K562 (cell line): Measurements from ENCODE around the gene GDF9. TPM values are rescaled to one million over a fixed set of nuclear protein-coding genes. Genes with fewer than 3 reads are reported as not detected.

Experiments
- ATAC-seq: fragments of 200-7000 bp; cut with Tn5 transposase; 3 replicates; pipeline ENCODE4 v1.9.1; 2020; ENCODE audit warnings: moderate library complexity
- Bru-seq: library from RNA; stranded (reverse); fragments of 400-500 nt; gene quantifications from one replicate; lab custom pipeline; 2021; lab: Mats Ljungman, UMichigan
- BruChase-seq, 2 experiments: library from RNA; stranded (reverse); fragments of 400-500 nt; gene quantifications; one replicate each; lab custom pipeline; 2021; lab: Mats Ljungman, UMichigan
- BruUV-seq: library from RNA; stranded (reverse); fragments of 400-500 nt; replicated peaks from 2 replicates; lab custom pipeline; 2021; lab: Mats Ljungman, UMichigan
- CTCF ChIA-PET: fragments of 300-600 bp; formaldehyde crosslinking; extraction: SDS; loops from one replicate; lab custom pipeline; 2021; ENCODE audit warnings: low intra/inter-chr PET ratio; lab: Yijun Ruan, JAX
- POLR2A ChIA-PET: fragments of 300-600, 350-650 bp; sonication (Branson Sonifier 250); formaldehyde crosslinking; extraction: SDS; loops from one replicate; lab custom pipeline; 2021; ENCODE audit warnings: antibody characterized with exemption, inconsistent platforms; lab: Yijun Ruan, JAX
- DNase-seq, 4 experiments: peaks; one replicate each; pipeline versions ENCODE4 v3.0.0 to v3.0.0-alpha.2; 2011 to 2018; ENCODE audit warnings: low spot score in 3 of 4, mixed read lengths in 3 of 4; ENCODE audit errors: extremely low read depth in 1 of 4
- FAIRE-seq: peaks from 2 replicates; lab custom pipeline; 2011; peaks lifted over from hg19 to GRCh38; lab: Jason Lieb, UNC
- H2AFZ ChIP-seq: 2 replicates; pipeline ENCODE4 v1.6.0; 2011; ENCODE audit warnings: low read depth, low read length, control low read depth, inconsistent platforms
- H3K27ac ChIP-seq: fragments of 200-600 bp; 3 replicates; pipeline ENCODE4 v1.8.0; 2011; ENCODE audit warnings: low read depth, mild to moderate bottlenecking, control low read depth, inconsistent platforms, low read length, moderate library complexity, mixed read lengths; ENCODE audit errors: extremely low read depth
- H3K27me3 ChIP-seq, 2 experiments: fragments of 300-600 bp in 1 of 2; 2 replicates in 1 of 2; 3 replicates in 1 of 2; pipeline versions ENCODE4 v1.6.0 to v1.8.0; 2011; ENCODE audit warnings: inconsistent platforms in 2 of 2, low read length in 2 of 2, mild to moderate bottlenecking in 1 of 2, mixed read lengths in 1 of 2, moderate library complexity in 1 of 2; ENCODE audit not compliant: control insufficient read depth in 2 of 2, insufficient read depth in 2 of 2
- H3K36me3 ChIP-seq: fragments of 300-600 bp; 3 replicates; pipeline ENCODE4 v1.8.0; 2011; ENCODE audit warnings: mild to moderate bottlenecking, low read length, inconsistent platforms; ENCODE audit not compliant: control insufficient read depth, insufficient read depth
- H3K4me1 ChIP-seq, 2 experiments: fragments of 200-600 bp in 1 of 2; replicated peaks in 1 of 2; 2 replicates in 1 of 2; 3 replicates in 1 of 2; pipeline versions ENCODE4 v1.5.1 to v1.8.0; 2011; ENCODE audit warnings: inconsistent platforms in 2 of 2, low read length in 2 of 2, mild to moderate bottlenecking in 1 of 2, mixed read lengths in 1 of 2, moderate library complexity in 1 of 2; ENCODE audit not compliant: control insufficient read depth in 2 of 2, insufficient read depth in 2 of 2
- H3K4me2 ChIP-seq: 2 replicates; pipeline ENCODE4 v1.6.1; 2011; ENCODE audit warnings: low read length, control low read depth, inconsistent platforms, mixed read lengths; ENCODE audit not compliant: insufficient read depth
- H3K4me3 ChIP-seq: fragments of 200-600 bp; sonication (generic), shearing (Covaris generic); 2 replicates; pipeline ENCODE4 v1.5.1; 2016; ENCODE audit warnings: control low read depth, inconsistent platforms
- H3K79me2 ChIP-seq: fragments of 200-600 bp; 3 replicates; pipeline ENCODE4 v1.8.0; 2011; ENCODE audit warnings: low read length, inconsistent platforms; ENCODE audit not compliant: control insufficient read depth, insufficient read depth
- H3K9ac ChIP-seq, 2 experiments: 2 replicates each; pipeline versions ENCODE4 v1.6.0 to v1.6.1; 2011; ENCODE audit warnings: low read depth in 2 of 2, low read length in 2 of 2, control low read depth in 1 of 2, inconsistent platforms in 1 of 2, mild to moderate bottlenecking in 1 of 2, mixed read lengths in 1 of 2; ENCODE audit not compliant: insufficient read depth in 1 of 2
- H3K9me1 ChIP-seq: one replicate; pipeline ENCODE4 v1.6.0; 2011; ENCODE audit warnings: inconsistent platforms, mild to moderate bottlenecking, low read length, moderate library complexity; ENCODE audit not compliant: control insufficient read depth, insufficient read depth
- H3K9me3 ChIP-seq: replicated peaks from 2 replicates; pipeline ENCODE4 v1.5.1; 2011; ENCODE audit warnings: low read depth, low read length, inconsistent platforms; ENCODE audit not compliant: control insufficient read depth, insufficient read depth
- H4K20me1 ChIP-seq: replicated peaks from 2 replicates; pipeline ENCODE4 v1.6.1; 2011; ENCODE audit warnings: low read length, inconsistent platforms, mixed read lengths; ENCODE audit not compliant: control insufficient read depth, insufficient read depth
- CTBP1 ChIP-seq: fragments of 450-650 bp; IDR thresholded peaks from 2 replicates; pipeline ENCODE4 v1.6.1; 2016; ENCODE audit warnings: borderline replicate concordance
- ELF1 ChIP-seq: fragments of 200-800 bp; sonication (Bioruptor generic); IDR thresholded peaks from 2 replicates; pipeline ENCODE4 v1.6.1; 2016; ENCODE audit warnings: missing genetic modification characterization, missing compliant biosample characterization
- FOSL1 ChIP-seq: fragments of 200-800 bp; sonication (Bioruptor generic); conservative IDR thresholded peaks from 2 replicates; pipeline ENCODE4 v1.6.1; 2016; ENCODE audit warnings: missing genetic modification characterization, missing compliant biosample characterization
- GATAD2B ChIP-seq: fragments of 450-650 bp; IDR thresholded peaks from 2 replicates; pipeline ENCODE4 v1.6.1; 2017; ENCODE audit warnings: mild to moderate bottlenecking, borderline replicate concordance
- HNRNPK ChIP-seq: fragments of 200-400 bp; formaldehyde crosslinking; IDR thresholded peaks from one replicate; pipeline ENCODE4 v1.6.1; 2018; ENCODE audit warnings: mild to moderate bottlenecking, low read depth, low read length; ENCODE audit not compliant: poor library complexity, severe bottlenecking
- LCOR ChIP-seq: sonication (generic); formaldehyde crosslinking; IDR thresholded peaks from 2 replicates; pipeline ENCODE4 v1.8.0; 2022; ENCODE audit warnings: mild to moderate bottlenecking, missing genetic modification reagents
- MCM7 ChIP-seq, 2 experiments: fragments of 450-650 bp; IDR thresholded peaks; 2 replicates each; pipeline ENCODE4 v1.6.1; 2016 to 2018
- NR1H2 ChIP-seq: sonication (generic); formaldehyde crosslinking; IDR thresholded peaks from 2 replicates; pipeline ENCODE4 v1.4.0; 2020; ENCODE audit warnings: mild to moderate bottlenecking, missing genetic modification reagents
- NR3C1 ChIP-seq: sonication (generic); formaldehyde crosslinking; IDR thresholded peaks from 2 replicates; pipeline ENCODE4 v1.8.1; 2022; ENCODE audit warnings: missing genetic modification reagents
- PHF8 ChIP-seq: fragments of 200-600 bp; sonication (generic); IDR thresholded peaks from 2 replicates; pipeline ENCODE4 v1.6.1; 2012; ENCODE audit warnings: mixed run types, mild to moderate bottlenecking, inconsistent platforms, low read length, moderate library complexity, borderline replicate concordance
- POLR2AphosphoS2 ChIP-seq: IDR thresholded peaks from 2 replicates; pipeline ENCODE4 v1.6.1; 2012; ENCODE audit warnings: low read length, improper control_type of control experiment
- WGBS: fragments of 100-300 bp; shearing (Covaris generic); methylation state at CpG from one replicate; pipeline ENCODE4 v1.1.6; 2016; ENCODE audit warnings: low coverage, mixed read lengths; ENCODE audit not compliant: insufficient coverage; ENCODE audit errors: missing lambda C conversion rate; 5-methylcytosine and 5-hydroxymethylcytosine counted together
- in situ Hi-C: fragments of 300-500 bp; cut with MboI; formaldehyde crosslinking; loops from 4 replicates; pipeline ENCODE4 v1.15.0; 2018; ENCODE audit warnings: inconsistent platforms, mixed read lengths
- intact Hi-C: fragments of 100-400 bp; cut with micrococcal nuclease; formaldehyde crosslinking; loops from 2 replicates; pipeline ENCODE4 v1.14.2; 2022
- long read RNA-seq, 3 experiments: library from polyadenylated mRNA in 2 of 3; library from RNA in 1 of 3; unstranded in 2 of 3; stranded (forward) in 1 of 3; transcript quantifications; one replicate each; pipeline ENCODE4 v2.0.0, GENCODE V29; 2019 to 2022
- polyA minus RNA-seq, 3 experiments: library from RNA; depleted of rRNA, polyadenylated mRNA; stranded (reverse); fragments of >200 nt; gene quantifications; 2 replicates each; pipeline ENCODE4 v1.2.3, GENCODE V29; 2011
- polyA plus RNA-seq, 8 experiments: library from polyadenylated mRNA; depleted of rRNA in 4 of 8; stranded (reverse) in 5 of 8; unstranded in 3 of 8; fragments of >200 nt; fragmentation: Nextera tagmentation in 2 of 8; fragmentation: Illumina TruSeq in 1 of 8; extraction: Ambion mirVana in 2 of 8; extraction: Trizol in 1 of 8; gene quantifications; 2 replicates each; pipeline versions ENCODE4 v1.2.1 to v1.2.3, GENCODE V29; 2011 to 2014; ENCODE audit warnings: inconsistent platforms in 1 of 8, missing spikeins in 1 of 8
- total RNA-seq, 7 experiments: library from RNA; depleted of rRNA in 6 of 7; stranded (reverse); fragments of >200 nt in 6 of 7; fragmentation: Illumina TruSeq in 2 of 7; extraction: Trizol in 2 of 7; gene quantifications; 2 replicates each; pipeline versions ENCODE4 v1.2.1 to v1.2.3, GENCODE V29; 2011 to 2021; ENCODE audit warnings: low replicate concordance in 1 of 7
- TF ChIP-seq, protein P1 (sequence below): fragments of 250-450 bp; sonication (Bioruptor Pico); IDR thresholded peaks from 2 replicates; pipeline ENCODE4 v1.5.0; 2020; ENCODE audit warnings: mild to moderate bottlenecking
- TF ChIP-seq, protein P2 (sequence below): fragments of 450-650 bp; IDR thresholded peaks from 2 replicates; pipeline ENCODE4 v1.6.1; 2016; ENCODE audit warnings: missing biosample characterization, missing genetic modification characterization

GDF9 gene, protein sequence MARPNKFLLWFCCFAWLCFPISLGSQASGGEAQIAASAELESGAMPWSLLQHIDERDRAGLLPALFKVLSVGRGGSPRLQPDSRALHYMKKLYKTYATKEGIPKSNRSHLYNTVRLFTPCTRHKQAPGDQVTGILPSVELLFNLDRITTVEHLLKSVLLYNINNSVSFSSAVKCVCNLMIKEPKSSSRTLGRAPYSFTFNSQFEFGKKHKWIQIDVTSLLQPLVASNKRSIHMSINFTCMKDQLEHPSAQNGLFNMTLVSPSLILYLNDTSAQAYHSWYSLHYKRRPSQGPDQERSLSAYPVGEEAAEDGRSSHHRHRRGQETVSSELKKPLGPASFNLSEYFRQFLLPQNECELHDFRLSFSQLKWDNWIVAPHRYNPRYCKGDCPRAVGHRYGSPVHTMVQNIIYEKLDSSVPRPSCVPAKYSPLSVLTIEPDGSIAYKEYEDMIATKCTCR
- total RNA-seq (2011; cell fraction: chromatin; rRNA removed; ENCODE audit: low replicate concordance) = 0.25 and 1.1 TPM in 2 replicates
- 0.17 and 0.39 TPM in 2 replicates for total RNA-seq (2011; cell fraction: nucleolus; rRNA removed)
- 0.44 and 0.69 TPM in 2 replicates for total RNA-seq (2011; cell fraction: nucleoplasm; rRNA removed)
- total RNA-seq (2014; rRNA removed) (0.12 TPM in 1 of 2 replicates, not detected in the other), total RNA-seq (2014; rRNA removed; fragmentation: Illumina TruSeq; extraction: Trizol) (0.13 and 0.18 TPM in 2 replicates), total RNA-seq (2015; rRNA removed; fragmentation: Illumina TruSeq; extraction: Trizol) (0.15 and 0.18 TPM in 2 replicates), total RNA-seq (2021) (0.20 and 0.22 TPM in 2 replicates), polyA plus RNA-seq (2011; rRNA removed) (0.70 and 1.1 TPM in 2 replicates), polyA plus RNA-seq (2014; fragmentation: Illumina TruSeq; extraction: Trizol) (0.28 and 0.37 TPM in 2 replicates), polyA plus RNA-seq (2014; fragmentation: Nextera tagmentation; extraction: Ambion mirVana) (under 1 TPM; 0.10 to 0.15 TPM), polyA plus RNA-seq (2014; rRNA removed) (0.27 and 0.66 TPM in 2 replicates), polyA minus RNA-seq (2011; rRNA and poly(A)+ RNA removed) (0.39 and 0.45 TPM in 2 replicates), Bru-seq, nascent RNA (percentile 45 among the genes with signal in this experiment), BruChase-seq, experiment 1, labeled RNA remaining after a 2-hour chase (percentile 53 among the genes with signal in this experiment), BruChase-seq, experiment 2, labeled RNA remaining after a 6-hour chase (percentile 56 among the genes with signal in this experiment)
- polyA plus RNA-seq (2011; cell fraction: cytosol; rRNA removed) = 0.30 and 0.52 TPM in 2 replicates
- 0.68 and 1.2 TPM in 2 replicates for polyA plus RNA-seq (2011; cell fraction: nucleus; rRNA removed)
- 0.22 and 0.35 TPM in 2 replicates for polyA plus RNA-seq (2012)
- polyA minus RNA-seq (2011; cell fraction: cytosol; rRNA and poly(A)+ RNA removed) = not detected in 2 replicates
- 0.78 TPM in 1 of 2 replicates, not detected in the other for polyA minus RNA-seq (2011; cell fraction: nucleus; rRNA and poly(A)+ RNA removed)
- long read RNA-seq, experiment 1, partial matches to known transcripts = 0 of 1 reads
- long read RNA-seq, experiment 1, other reads (novel, unspliced or antisense) = 1 of 1 reads
- long read RNA-seq, experiment 2 = 0 reads
- long read RNA-seq, experiment 3 = 0 reads

DNA sequence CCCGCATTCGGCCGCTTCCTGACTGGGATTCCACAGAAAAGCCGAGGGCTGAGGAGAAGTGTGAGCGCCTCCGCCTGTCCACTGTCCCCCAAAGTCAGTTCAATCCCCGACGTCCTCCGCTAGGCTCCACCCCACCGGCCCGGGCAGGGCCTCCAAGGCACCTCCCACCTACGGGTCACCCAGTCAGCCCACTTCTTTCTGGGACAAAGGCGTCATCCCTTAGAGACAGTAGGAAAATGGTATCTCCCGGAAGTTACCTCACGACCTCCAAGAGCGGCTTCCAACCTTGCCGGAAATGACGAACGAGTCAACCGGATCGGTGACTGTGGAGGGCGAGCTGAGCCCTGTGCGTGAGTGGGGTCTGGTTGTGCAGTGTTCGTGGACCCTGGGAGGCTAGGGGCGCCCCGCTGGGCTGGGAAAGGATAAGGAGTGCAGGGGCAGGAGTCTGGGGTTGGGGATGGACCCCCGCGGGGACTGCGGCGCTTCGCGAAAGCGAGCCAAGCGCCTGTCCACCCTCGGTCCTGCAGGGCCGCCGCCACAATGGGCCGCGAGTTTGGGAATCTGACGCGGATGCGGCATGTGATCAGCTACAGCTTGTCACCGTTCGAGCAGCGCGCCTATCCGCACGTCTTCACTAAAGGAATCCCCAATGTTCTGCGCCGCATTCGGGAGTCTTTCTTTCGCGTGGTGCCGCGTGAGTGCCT lies at the start of gene GDF9, which contains the start of gene UQCRQ:
GDF9 (minus strand) TSS at position 128 of the 704 bp plus-strand sequence. CDS start 1,936 bp downstream, outside the sequence.
UQCRQ (plus strand) TSS at position 301 of the 704 bp plus-strand sequence; CDS start at position 541, 240 bp downstream.
- CTCF ChIA-PET = interaction anchor here (0.8 to 1.3 kb wide), 2 partner anchors 37 to 47 kb away, joined by 3 to 5 read pairs; partner anchors contain the start of gene SHROOM1
- DNase-seq (peak; percentile 97 to 100 (median 98)), FAIRE-seq (peak; percentile 99), ATAC-seq (peak; percentile 99)
- Histone ChIP-seq H3K9me3 (no peaks in the 10 kb centered on the region), H4K20me1 (no peaks in the 10 kb centered on the region; the same call in 1 of the 2 replicates), H3K4me1 (peaks cover 12 to 18% of the 10 kb centered on the region in 2 experiments), H3K4me3 (peak within 1 kb of the TSS; percentile 98), H3K36me3 (peaks cover 45% of the 10 kb centered on the region), H3K9me1 (no peaks in the 10 kb centered on the region), H3K27me3 (no peaks in the 10 kb centered on the region), H3K79me2 (peaks cover 23% of the 10 kb centered on the region), H2AFZ (peak within 1 kb of the TSS; percentile 85), H3K27ac (peak within 1 kb of the TSS; percentile 95), H3K4me2 (peak within 1 kb of the TSS; percentile 98), H3K9ac (peak within 1 kb of the TSS; percentile 97 to 100)
- in situ Hi-C loops (no loop called here), intact Hi-C loops (loop anchor here (1.0 to 2.0 kb wide), 2 partner anchors 36 to 60 kb away; partner anchors contain the start of gene SHROOM1)
- BruUV-seq = no TSS peak
- WGBS = under 1% methylated on average over 55 of the region's 55 CpGs
- POLR2A ChIA-PET = interaction anchor here (0.6 to 3.9 kb wide), 12 partner anchors 8 to 200 kb away, joined by 3 to 25 read pairs (median 4); partner anchors contain the start of gene SHROOM1
- TF ChIP-seq CTBP1 (peak; percentile 55), NR1H2 (CRISPR knock-in tag) (peak; percentile 97), POLR2AphosphoS2 (peak; percentile 90), ELF1 (peak; percentile 64; the same call in 1 of the 2 replicates), PHF8 (peak; percentile 99), LCOR (CRISPR knock-in tag) (peak; percentile 95), MCM7 (IDR thresholded peaks at IDR 0.05) (no peak), HNRNPK (no peak), GATAD2B (no peak), FOSL1 (tag) (peak; percentile 12; the same call in 1 of the 2 replicates), NR3C1 (CRISPR knock-in tag) (no peak)
- TF ChIP-seq, protein P1, sequence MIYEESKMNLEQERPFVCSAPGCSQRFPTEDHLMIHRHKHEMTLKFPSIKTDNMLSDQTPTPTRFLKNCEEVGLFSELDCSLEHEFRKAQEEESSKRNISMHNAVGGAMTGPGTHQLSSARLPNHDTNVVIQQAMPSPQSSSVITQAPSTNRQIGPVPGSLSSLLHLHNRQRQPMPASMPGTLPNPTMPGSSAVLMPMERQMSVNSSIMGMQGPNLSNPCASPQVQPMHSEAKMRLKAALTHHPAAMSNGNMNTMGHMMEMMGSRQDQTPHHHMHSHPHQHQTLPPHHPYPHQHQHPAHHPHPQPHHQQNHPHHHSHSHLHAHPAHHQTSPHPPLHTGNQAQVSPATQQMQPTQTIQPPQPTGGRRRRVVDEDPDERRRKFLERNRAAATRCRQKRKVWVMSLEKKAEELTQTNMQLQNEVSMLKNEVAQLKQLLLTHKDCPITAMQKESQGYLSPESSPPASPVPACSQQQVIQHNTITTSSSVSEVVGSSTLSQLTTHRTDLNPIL = no peak
- TF ChIP-seq, protein P2, sequence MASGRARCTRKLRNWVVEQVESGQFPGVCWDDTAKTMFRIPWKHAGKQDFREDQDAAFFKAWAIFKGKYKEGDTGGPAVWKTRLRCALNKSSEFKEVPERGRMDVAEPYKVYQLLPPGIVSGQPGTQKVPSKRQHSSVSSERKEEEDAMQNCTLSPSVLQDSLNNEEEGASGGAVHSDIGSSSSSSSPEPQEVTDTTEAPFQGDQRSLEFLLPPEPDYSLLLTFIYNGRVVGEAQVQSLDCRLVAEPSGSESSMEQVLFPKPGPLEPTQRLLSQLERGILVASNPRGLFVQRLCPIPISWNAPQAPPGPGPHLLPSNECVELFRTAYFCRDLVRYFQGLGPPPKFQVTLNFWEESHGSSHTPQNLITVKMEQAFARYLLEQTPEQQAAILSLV (tag) = no peak
